ENCODE data around the gene CELSR2. TPM values are rescaled to one million over a fixed set of nuclear protein-coding genes. Genes with fewer than 3 reads are reported as not detected.

CELSR2 gene
- total RNA-seq, 2 experiments from 2014 or later, result 2.7 to 3.1 TPM

DNA sequence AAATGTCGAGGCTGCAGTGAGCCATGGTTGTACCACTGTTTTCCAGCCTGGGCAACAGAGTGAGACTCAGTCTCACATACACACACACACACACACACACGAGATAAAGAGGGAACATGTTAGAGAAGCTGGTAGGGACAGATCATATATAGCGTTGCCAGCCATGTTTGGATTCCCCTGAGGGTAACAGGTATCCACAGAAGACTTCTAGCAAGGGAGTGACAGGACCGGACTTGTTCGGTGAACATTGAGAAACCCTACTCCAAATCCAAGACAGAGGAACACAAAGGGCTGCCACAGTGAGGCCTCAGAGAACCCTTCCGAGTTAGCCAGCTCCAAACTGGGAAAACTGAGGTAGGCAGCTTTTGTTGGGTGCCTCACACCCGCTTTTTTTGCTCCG is 39.3 kb upstream of the CELSR2 start:
- ATAC-seq (no peak), DNase-seq (no peak)
- Mint-ChIP-seq H3K4me3 (no peak overlapping the region), H3K36me3 (ENCODE audit: low read depth) (peaks cover 9% of the 10 kb centered on the region), H3K9me3 (no peaks in the 10 kb centered on the region), H3K4me1 (ENCODE audit: low read depth) (peaks cover 6% of the 10 kb centered on the region), H3K27me3 (no peaks in the 10 kb centered on the region), H3K27ac (no peak overlapping the region)
- intact Hi-C loops (cut with micrococcal nuclease), result loop anchor here (5.0 kb wide), 1 partner anchor 187 kb away; the partner anchor contains the start of gene SORT1
- POLR2A ChIA-PET, result no interaction called here
- TF ChIP-seq, protein P1, sequence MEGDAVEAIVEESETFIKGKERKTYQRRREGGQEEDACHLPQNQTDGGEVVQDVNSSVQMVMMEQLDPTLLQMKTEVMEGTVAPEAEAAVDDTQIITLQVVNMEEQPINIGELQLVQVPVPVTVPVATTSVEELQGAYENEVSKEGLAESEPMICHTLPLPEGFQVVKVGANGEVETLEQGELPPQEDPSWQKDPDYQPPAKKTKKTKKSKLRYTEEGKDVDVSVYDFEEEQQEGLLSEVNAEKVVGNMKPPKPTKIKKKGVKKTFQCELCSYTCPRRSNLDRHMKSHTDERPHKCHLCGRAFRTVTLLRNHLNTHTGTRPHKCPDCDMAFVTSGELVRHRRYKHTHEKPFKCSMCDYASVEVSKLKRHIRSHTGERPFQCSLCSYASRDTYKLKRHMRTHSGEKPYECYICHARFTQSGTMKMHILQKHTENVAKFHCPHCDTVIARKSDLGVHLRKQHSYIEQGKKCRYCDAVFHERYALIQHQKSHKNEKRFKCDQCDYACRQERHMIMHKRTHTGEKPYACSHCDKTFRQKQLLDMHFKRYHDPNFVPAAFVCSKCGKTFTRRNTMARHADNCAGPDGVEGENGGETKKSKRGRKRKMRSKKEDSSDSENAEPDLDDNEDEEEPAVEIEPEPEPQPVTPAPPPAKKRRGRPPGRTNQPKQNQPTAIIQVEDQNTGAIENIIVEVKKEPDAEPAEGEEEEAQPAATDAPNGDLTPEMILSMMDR (IDR thresholded peaks at IDR 0.05), result no peak
- CTCF ChIA-PET, result interaction anchor here (1.3 to 1.4 kb wide), 2 partner anchors 9 to 30 kb away, joined by 3 to 5 read pairs; no protein-coding TSS in a partner anchor

DNA sequence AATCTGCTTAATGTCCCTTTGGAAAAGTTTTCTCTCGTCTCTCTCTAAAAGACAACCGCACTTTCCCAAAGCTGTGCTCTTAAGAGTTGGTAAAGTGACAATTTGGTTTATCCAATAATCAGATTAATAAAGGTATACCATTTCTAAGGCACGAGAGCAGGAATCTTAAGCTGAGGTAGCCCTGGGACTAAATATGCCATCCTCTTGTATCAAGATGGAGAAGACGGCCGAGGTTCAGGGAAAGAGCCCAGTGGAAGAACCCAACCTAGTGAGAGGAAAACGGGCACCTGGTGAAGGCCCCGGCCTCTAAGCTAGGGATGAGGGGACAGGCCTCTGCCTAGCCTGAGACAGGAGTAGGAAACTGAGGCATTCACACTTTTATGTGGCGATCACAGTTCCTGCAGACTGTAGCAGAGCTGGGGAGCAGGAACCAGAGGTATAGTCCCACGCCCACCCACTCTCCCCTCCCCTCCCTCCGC is 36.0 kb upstream of the CELSR2 start:
- Mint-ChIP-seq H3K36me3 (ENCODE audit: low read depth) (peaks cover 31% of the 10 kb centered on the region), H3K27me3 (no peaks in the 10 kb centered on the region), H3K4me3 (peak overlapping the region; percentile 100), H3K4me1 (ENCODE audit: low read depth) (peaks cover 26% of the 10 kb centered on the region), H3K27ac (peak overlapping the region; percentile 55), H3K9me3 (no peaks in the 10 kb centered on the region)
- TF ChIP-seq, protein P1 (IDR thresholded peaks at IDR 0.05), result no peak
- DNase-seq (no peak), ATAC-seq (no peak)
- ChIA-PET CTCF (interaction anchor here (1.0 to 4.3 kb wide), 11 partner anchors 10 to 319 kb away, joined by 3 to 39 read pairs (median 7); a partner anchor contains a TSS), POLR2A (interaction anchor here (1.0 to 3.1 kb wide), 12 partner anchors 11 to 271 kb away, joined by 3 to 28 read pairs (median 7); partner anchors contain the start of genes ATXN7L2, PSMA5 and SORT1)
- intact Hi-C loops (cut with micrococcal nuclease), result loop anchor here (5.0 kb wide), 1 partner anchor 184 kb away; the partner anchor contains the start of gene SORT1

DNA sequence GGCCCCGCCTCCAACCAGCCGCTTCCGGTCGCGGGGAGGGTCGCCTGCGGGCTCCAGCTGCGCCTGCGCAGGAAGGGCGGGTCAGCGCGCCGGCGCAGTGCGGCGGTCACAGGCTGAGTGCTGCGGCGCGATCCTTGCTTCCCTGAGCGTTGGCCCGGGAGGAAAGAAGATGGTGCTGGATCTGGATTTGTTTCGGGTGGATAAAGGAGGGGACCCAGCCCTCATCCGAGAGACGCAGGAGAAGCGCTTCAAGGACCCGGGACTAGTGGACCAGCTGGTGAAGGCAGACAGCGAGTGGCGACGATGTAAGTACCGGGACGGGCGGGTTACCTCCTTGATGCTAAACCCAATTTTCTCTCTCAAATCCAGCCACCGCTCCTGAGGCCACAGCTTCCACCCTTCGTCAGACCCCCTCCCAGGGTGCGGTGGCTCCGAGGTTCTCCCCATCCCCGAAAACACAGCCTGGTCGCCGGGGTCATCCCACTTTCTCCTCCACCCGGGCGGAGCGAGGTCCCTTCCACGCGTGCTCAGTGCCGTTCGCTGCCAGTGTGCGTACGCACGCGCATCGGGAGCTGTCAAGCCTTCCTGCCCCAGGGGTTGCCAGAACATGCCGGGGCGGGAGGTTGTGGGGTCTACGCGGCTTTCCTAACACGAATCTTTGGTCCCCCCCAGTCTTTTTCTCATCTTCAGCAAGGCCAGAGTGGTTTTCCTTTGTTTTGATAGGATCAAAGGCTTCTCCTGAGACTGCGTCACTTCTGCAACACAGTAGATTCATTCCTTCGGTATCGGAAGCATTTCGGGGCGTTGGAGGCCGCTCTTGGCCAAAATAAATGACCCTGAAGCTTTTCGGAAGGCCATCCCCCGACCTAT is 35.3 kb upstream of the CELSR2 start, which contains the start of gene SARS1:
SARS1 (plus strand) TSS at position 95 of the 870 bp plus-strand sequence; CDS start at position 170, 75 bp downstream.
- peak; percentile 86 for ATAC-seq
- POLR2A ChIA-PET, result interaction anchor here (0.7 to 3.1 kb wide), 25 partner anchors 8 to 1543 kb away, joined by 3 to 28 read pairs (median 4); partner anchors contain the start of genes AMIGO1, ATXN7L2, GSTM4 and PSMA5
- H3K36me3 Mint-ChIP-seq (ENCODE audit: low read depth), result peaks cover 37% of the 10 kb centered on the region
- peak within 1 kb of the TSS; percentile 99 for H3K27ac Mint-ChIP-seq
- H3K9me3 Mint-ChIP-seq, result peaks cover 2% of the 10 kb centered on the region
- H3K4me1 Mint-ChIP-seq (ENCODE audit: low read depth), result peaks cover 29% of the 10 kb centered on the region
- peak within 1 kb of the TSS; percentile 100 for H3K4me3 Mint-ChIP-seq
- no peaks in the 10 kb centered on the region for H3K27me3 Mint-ChIP-seq
- TF ChIP-seq, protein P1 (IDR thresholded peaks at IDR 0.05), result no peak
- intact Hi-C loops (cut with micrococcal nuclease), result loop anchor here (5.0 kb wide), 1 partner anchor 183 kb away; the partner anchor contains the start of gene SORT1
- CTCF ChIA-PET, result interaction anchor here (1.0 to 4.3 kb wide), 14 partner anchors 10 to 318 kb away, joined by 3 to 39 read pairs (median 4); partner anchors contain the start of gene CYB561D1
- DNase-seq, result peak; percentile 89

DNA sequence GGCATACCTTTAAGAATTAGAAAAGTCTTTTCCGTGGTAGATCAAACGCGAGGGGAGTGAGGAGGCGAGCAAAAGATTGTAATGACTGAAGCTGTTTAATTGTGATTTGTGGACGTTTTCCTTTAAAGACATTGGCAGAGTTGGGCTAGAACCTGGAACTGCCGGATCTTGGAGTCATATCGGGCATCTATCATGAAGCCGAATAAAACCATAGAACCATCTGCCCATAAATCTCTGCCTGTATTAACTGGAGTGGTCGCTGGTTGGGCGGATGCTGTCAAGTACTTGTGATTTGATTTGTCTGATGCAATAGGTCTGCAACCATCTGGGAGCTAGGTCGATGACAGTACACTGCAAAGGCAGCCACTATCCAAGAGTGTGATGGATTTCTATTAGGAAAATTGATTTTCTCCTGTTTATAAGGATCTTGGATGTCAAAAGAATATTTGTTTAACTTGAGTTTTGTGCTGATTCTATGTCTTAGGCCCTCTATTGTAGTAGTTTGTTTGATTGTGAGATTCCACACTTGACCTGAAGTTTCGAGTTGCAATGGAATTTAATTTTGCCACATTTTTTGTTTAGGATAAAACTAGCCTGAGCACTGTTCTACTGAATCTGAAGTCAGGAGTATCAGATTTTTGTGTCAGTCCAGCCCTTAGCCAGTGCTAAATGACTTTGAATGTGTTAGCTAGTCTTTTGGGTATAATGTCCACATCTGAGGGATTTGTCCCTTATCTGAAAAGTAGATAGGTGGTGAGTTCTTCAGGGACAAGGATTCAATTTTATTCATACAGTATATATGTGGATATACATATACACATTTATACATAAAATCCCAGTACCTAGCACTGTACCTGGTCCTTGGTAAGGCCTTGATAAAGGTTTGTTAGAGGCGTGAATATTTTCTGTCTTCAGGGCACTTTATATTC is 34.4 kb upstream of the CELSR2 start:
- peaks cover 30% of the 10 kb centered on the region for H3K4me1 Mint-ChIP-seq (ENCODE audit: low read depth)
- H3K27ac Mint-ChIP-seq, result peak overlapping the region; percentile 99
- TF ChIP-seq, protein P1 (IDR thresholded peaks at IDR 0.05), result no peak
- H3K27me3 Mint-ChIP-seq, result no peaks in the 10 kb centered on the region
- peaks cover 40% of the 10 kb centered on the region for H3K36me3 Mint-ChIP-seq (ENCODE audit: low read depth)
- H3K4me3 Mint-ChIP-seq, result peak overlapping the region; percentile 100
- ChIA-PET POLR2A (interaction anchor here (0.7 to 3.1 kb wide), 23 partner anchors 9 to 1543 kb away, joined by 3 to 28 read pairs (median 4); partner anchors contain the start of genes AMIGO1, GSTM4, PSMA5 and SORT1), CTCF (interaction anchor here (1.0 to 4.3 kb wide), 12 partner anchors 9 to 318 kb away, joined by 3 to 39 read pairs (median 4); partner anchors contain the start of gene CYB561D1)
- peaks cover 2% of the 10 kb centered on the region for H3K9me3 Mint-ChIP-seq
- ATAC-seq (peak; percentile 58), DNase-seq (peak; percentile 77)
- intact Hi-C loops (cut with micrococcal nuclease), result loop anchor here (5.0 kb wide), 1 partner anchor 182 kb away; the partner anchor contains the start of gene SORT1

Data from activated CD8-positive, alpha-beta T cell treated with anti-CD3 and anti-CD28 coated beads for 36 hours (primary cell).